HepG2 (cell line): Measurements from ENCODE around the gene FITM1. TPM values are rescaled to one million over a fixed set of nuclear protein-coding genes. Genes with fewer than 3 reads are reported as not detected.

ENCODE experiments used
- ARID2 ChIP-seq: sonication (generic); formaldehyde crosslinking; IDR thresholded peaks from 2 replicates; pipeline ENCODE4 v1.8.1; 2022; ENCODE audit warnings: mild to moderate bottlenecking, missing genetic modification reagents, borderline replicate concordance
- BORCS8-MEF2B ChIP-seq: sonication (generic); formaldehyde crosslinking; IDR thresholded peaks from 2 replicates; pipeline ENCODE4 v1.8.0; 2022; ENCODE audit warnings: mild to moderate bottlenecking, missing genetic modification reagents
- HES4 ChIP-seq: sonication (generic); formaldehyde crosslinking; IDR thresholded peaks from 2 replicates; pipeline ENCODE4 v1.9.0; 2021; ENCODE audit warnings: mild to moderate bottlenecking, missing genetic modification reagents, borderline replicate concordance
- HIVEP1 ChIP-seq: sonication (generic); formaldehyde crosslinking; IDR thresholded peaks from 2 replicates; pipeline ENCODE4 v1.4.0; 2020; ENCODE audit warnings: mild to moderate bottlenecking, missing genetic modification reagents
- IRF2 ChIP-seq: IDR thresholded peaks from 2 replicates; pipeline ENCODE4 v1.6.1; 2018; ENCODE audit warnings: missing genetic modification reagents, missing compliant biosample characterization
- JUNB ChIP-seq: sonication (generic); formaldehyde crosslinking; IDR thresholded peaks from 2 replicates; pipeline ENCODE4 v1.8.0; 2022; ENCODE audit warnings: missing genetic modification reagents, mild to moderate bottlenecking, borderline replicate concordance
- NR1H2 ChIP-seq: sonication (generic); formaldehyde crosslinking; IDR thresholded peaks from 2 replicates; pipeline ENCODE4 v1.8.1; 2022; ENCODE audit warnings: low read depth, missing genetic modification reagents, borderline replicate concordance
- POLR2AphosphoS2 ChIP-seq: IDR thresholded peaks from 2 replicates; pipeline ENCODE4 v1.6.1; 2011; ENCODE audit warnings: low read depth, low read length, improper control_type of control experiment
- RBFOX2 ChIP-seq: fragments of 200-400 bp; formaldehyde crosslinking; IDR thresholded peaks from 2 replicates; pipeline ENCODE4 v1.6.1; 2017; ENCODE audit warnings: low read depth, mild to moderate bottlenecking, low read length
- ZBTB40 ChIP-seq, 2 experiments: fragments of 450-650 bp in 1 of 2; sonication (generic) in 1 of 2; formaldehyde crosslinking in 1 of 2; IDR thresholded peaks; 2 replicates each; pipeline versions ENCODE4 v1.6.1 to v1.8.0; 2016 to 2022; ENCODE audit warnings: antibody characterized with exemption in 1 of 2, mild to moderate bottlenecking in 1 of 2, missing genetic modification reagents in 1 of 2
- ZNF280B ChIP-seq: sonication (generic); formaldehyde crosslinking; IDR thresholded peaks from 2 replicates; pipeline ENCODE4 v1.5.0; 2020; ENCODE audit warnings: missing genetic modification reagents, mild to moderate bottlenecking, borderline replicate concordance
- ZNF333 ChIP-seq: sonication (generic); formaldehyde crosslinking; IDR thresholded peaks from 2 replicates; pipeline ENCODE4 v1.4.0; 2020; ENCODE audit warnings: mild to moderate bottlenecking, missing genetic modification reagents, borderline replicate concordance
- ZNF619 ChIP-seq: sonication (generic); formaldehyde crosslinking; IDR thresholded peaks from 2 replicates; pipeline ENCODE4 v1.4.0; 2020; ENCODE audit warnings: mild to moderate bottlenecking, missing genetic modification reagents
- ZNF782 ChIP-seq: sonication (generic); formaldehyde crosslinking; IDR thresholded peaks from 2 replicates; pipeline ENCODE4 v1.4.0; 2020; ENCODE audit warnings: missing genetic modification reagents, mild to moderate bottlenecking, borderline replicate concordance
- polyA plus RNA-seq, 8 experiments: library from polyadenylated mRNA; depleted of rRNA in 3 of 8; stranded (reverse) in 7 of 8; unstranded in 1 of 8; fragments of >200 nt; fragmentation: Illumina TruSeq in 4 of 8; extraction: Trizol in 4 of 8; gene quantifications; 2 replicates each; pipeline versions ENCODE4 v1.2.1 to v1.2.3, GENCODE V29; 2011 to 2016; ENCODE audit warnings: low read depth in 4 of 8, missing spikeins in 1 of 8, mixed read lengths in 1 of 8; ENCODE audit not compliant: insufficient read depth in 1 of 8
- total RNA-seq, 5 experiments: library from RNA; depleted of rRNA; stranded (reverse); fragments of >200 nt; fragmentation: Illumina TruSeq; extraction: Trizol; gene quantifications; 2 replicates each; pipeline ENCODE4 v1.2.3, GENCODE V29; 2016; ENCODE audit warnings: low read depth in 1 of 5

Gene FITM1
- total and polyA plus RNA-seq, 2 of the 13 experiments (the other 11 are each of a cell fraction or from before 2014, with no cell fraction given): 2.7 to 5.8 TPM

- 0 out of 2 replicates have a peak, but pooled peaks have one; percentile 22 for TF ChIP-seq BORCS8-MEF2B (CRISPR knock-in tag)
- no peak for TF ChIP-seq ARID2 (CRISPR knock-in tag)
- peak; percentile 59 for TF ChIP-seq RBFOX2
- no peak for TF ChIP-seq ZBTB40 (IDR thresholded peaks at IDR 0.05)
- 0 out of 2 replicates have a peak, but pooled peaks have one; percentile 24 for TF ChIP-seq ZBTB40 (CRISPR knock-in tag; IDR thresholded peaks at IDR 0.05)
- TF ChIP-seq ZNF619: no peak
- peak; percentile 51; the same call in 1 of the 2 replicates for TF ChIP-seq ZNF280B (CRISPR knock-in tag)
- no peak for TF ChIP-seq NR1H2
- TF ChIP-seq POLR2AphosphoS2: peak; percentile 20
- TF ChIP-seq ZNF333 (CRISPR knock-in tag): 0 out of 2 replicates have a peak, but pooled peaks have one; percentile 7
- 0 out of 2 replicates have a peak, but pooled peaks have one; percentile 22 for TF ChIP-seq HIVEP1 (CRISPR knock-in tag)
- TF ChIP-seq HES4: 0 out of 2 replicates have a peak, but pooled peaks have one; percentile 13
- TF ChIP-seq IRF2: no peak
- TF ChIP-seq ZNF782 (CRISPR knock-in tag): 0 out of 2 replicates have a peak, but pooled peaks have one; percentile 56
- no peak for TF ChIP-seq JUNB (CRISPR knock-in tag)
Observed at GRCh38 chr14:24181371-24182077, 51.1 kb downstream of the FITM1 start (continued).
